LNCaP clone FGC (cell line): ENCODE measurements around the gene COL9A3.
"Not testable (repeated sequence)": the region's sequence is repeated elsewhere in the genome, so short reads cannot be mapped to it uniquely, and the experiment has no call there.

Experiments used
- DNase-seq: peaks from one replicate; pipeline ENCODE4 v3.0.0-alpha.2; 2011; ENCODE audit warnings: low read depth
- H3K4me3 ChIP-seq: 2 replicates; pipeline ENCODE4 v1.5.1; 2011; ENCODE audit warnings: mild to moderate bottlenecking, low read depth, low read length, control low read depth
- TF ChIP-seq, protein P1 (sequence below): IDR thresholded peaks from 2 replicates; pipeline ENCODE4 v1.5.1; 2012; ENCODE audit warnings: mild to moderate bottlenecking; ENCODE audit not compliant: control insufficient read depth, insufficient read depth; ENCODE audit errors: extremely low read depth

Gene COL9A3

DNA sequence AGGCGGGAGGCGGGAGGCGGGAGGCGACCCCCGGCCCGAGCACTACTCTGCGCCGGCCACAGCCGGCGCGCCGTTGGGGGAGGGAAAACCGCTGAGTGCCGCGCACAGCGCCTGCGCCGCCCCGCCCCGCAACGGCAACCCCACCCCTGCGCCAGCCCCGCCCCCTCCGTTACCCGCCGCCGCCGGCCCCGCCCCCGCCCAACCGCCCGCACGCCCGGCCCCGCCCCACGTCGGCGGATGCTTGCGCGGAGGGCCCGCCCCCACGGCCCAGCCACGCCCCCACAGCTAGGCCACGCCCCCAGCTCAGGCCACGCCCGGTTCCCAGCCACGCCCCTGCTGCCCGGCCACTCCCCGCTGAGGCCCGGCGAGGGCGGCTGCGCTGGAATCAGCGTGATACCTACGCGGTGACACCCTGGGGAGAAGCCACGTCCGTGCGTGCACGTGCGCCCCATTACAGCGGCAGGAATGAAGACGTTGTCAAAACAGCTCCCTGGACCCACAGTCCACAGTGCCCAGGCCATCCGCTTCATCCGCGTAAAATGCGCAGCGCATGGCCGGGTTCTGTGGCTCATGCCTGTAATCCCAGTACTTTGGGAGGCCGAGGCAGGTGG is 45.0 kb downstream of the COL9A3 start, which contains the start of gene TCFL5:
TSS of gene TCFL5 (minus strand) at position 97 of the 611 bp plus-strand sequence. CDS start 152 bp downstream, outside the sequence.
- TF ChIP-seq, protein P1, sequence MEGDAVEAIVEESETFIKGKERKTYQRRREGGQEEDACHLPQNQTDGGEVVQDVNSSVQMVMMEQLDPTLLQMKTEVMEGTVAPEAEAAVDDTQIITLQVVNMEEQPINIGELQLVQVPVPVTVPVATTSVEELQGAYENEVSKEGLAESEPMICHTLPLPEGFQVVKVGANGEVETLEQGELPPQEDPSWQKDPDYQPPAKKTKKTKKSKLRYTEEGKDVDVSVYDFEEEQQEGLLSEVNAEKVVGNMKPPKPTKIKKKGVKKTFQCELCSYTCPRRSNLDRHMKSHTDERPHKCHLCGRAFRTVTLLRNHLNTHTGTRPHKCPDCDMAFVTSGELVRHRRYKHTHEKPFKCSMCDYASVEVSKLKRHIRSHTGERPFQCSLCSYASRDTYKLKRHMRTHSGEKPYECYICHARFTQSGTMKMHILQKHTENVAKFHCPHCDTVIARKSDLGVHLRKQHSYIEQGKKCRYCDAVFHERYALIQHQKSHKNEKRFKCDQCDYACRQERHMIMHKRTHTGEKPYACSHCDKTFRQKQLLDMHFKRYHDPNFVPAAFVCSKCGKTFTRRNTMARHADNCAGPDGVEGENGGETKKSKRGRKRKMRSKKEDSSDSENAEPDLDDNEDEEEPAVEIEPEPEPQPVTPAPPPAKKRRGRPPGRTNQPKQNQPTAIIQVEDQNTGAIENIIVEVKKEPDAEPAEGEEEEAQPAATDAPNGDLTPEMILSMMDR, result no peak
- peak; percentile 61 for DNase-seq
- peak within 1 kb of the TSS; percentile 53 for H3K4me3 ChIP-seq

DNA sequence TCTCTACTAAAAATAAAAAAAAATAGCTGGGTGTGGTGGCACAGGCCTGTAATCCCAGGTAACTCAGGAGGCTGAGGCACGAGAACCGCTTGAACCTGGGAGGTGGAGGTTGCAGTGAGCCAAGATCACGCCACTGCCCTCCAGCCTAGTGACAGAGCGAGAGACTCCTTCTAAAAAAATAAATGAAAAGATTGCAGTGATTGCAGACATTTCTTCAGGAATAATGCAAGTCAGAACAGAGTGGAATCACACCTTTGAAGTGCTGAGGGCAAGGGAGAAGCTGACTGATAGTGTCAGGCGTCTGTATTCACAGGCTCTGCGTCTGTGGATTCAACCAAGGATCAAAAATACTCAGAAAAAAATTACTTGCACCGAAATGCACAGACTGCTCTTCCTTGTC is 47.4 kb downstream of the COL9A3 start:
- TF ChIP-seq, protein P1, result no peak
- H3K4me3 ChIP-seq, result no peak overlapping the region
- DNase-seq, result no peak

DNA sequence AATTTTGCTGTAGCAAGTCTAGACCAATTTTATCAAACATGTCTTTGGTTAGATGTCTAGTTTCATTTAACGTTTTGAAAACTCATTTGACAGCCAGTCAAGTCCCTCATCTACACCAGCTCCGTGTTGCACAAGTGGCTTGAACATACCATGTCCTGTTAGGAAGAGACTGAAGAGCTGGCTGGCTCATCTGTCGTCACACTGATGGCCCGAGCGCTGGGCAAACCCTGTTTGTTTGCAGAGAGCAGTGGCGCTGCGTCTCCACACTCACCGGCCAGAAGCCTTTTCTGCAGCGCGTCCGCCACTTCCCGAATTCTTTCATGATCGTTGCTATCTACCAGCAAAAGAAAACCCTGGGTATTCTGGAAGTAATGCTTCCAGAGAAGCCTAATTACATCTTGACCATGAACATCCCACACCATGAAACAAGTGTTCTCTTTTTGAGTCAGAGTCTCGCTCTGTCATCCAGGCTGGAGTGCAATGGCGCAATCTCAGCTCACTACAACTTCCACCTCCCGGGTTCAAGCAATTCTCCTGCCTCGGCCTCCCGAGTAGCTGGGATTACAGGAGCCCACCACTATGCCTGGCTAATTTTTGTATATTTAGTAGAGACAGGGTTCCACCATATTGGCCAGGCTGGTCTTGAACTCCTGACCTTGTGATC is 55.5 kb downstream of the COL9A3 start:
- no peak for DNase-seq
- H3K4me3 ChIP-seq, result no peak overlapping the region
- TF ChIP-seq, protein P1, result no peak

DNA sequence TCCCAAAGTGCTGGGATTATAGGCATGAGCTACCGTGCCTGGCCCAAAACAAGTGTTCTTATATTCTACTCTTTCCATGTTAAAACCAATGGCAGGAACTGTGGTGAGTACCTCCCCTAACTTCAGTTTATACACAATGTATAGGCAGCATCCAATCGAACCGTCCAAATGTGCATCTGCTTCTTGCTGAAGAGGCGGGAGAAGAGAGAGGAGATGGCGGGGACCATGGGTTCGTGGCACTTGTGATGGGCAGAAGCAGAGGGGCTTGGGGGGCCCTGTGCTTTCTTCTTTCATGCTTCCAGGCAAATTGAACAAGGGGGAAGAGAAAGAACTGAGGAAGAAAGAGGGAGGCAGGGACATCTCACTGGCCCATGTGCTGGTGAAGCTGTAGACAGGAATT is 56.0 kb downstream of the COL9A3 start:
- TF ChIP-seq, protein P1, result no peak
- no peak overlapping the region for H3K4me3 ChIP-seq
- DNase-seq, result no peak

DNA sequence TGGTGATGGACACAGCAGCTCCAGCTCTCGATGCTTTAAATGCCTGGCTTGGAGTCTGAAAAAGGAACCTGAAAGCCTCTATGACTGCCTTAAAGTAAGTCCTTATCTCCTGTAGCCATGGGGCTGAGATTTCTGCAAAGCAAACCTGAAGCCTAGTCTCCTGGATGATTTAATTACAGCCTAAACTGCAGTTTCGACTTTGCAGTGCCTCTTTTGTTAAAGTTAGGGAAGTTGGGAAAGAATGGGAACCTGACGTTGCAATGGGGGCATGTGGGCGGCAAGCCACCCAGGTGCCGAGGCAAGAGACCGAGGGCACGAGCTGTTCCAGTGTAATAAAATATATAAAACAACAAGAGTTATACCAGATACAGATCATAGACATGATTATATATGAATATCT is 56.4 kb downstream of the COL9A3 start:
- TF ChIP-seq, protein P1, result no peak

DNA sequence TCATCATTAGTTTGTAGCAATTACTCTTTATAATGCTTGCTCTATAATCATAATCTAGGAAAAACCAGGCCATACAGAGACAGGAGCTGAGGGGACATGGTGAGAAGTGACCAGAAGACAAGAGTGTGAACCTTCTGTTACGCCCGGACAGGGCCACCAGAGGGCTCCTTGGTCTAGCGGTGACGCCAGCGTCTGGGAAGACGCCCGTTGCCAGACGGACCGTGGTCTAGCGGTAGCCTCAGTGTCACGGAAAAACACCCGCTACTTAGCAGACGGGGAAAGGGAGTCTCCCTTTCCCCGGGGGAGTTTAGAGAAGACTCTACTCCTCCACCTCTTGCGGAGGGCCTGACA is 56.8 kb downstream of the COL9A3 start:
- H3K4me3 ChIP-seq, result peak overlapping the region; percentile 34
- DNase-seq, result not testable (repeated sequence)
- TF ChIP-seq, protein P1, result peak; percentile 62

More for the DNA sequence above, 56.4 kb downstream of the COL9A3 start:
- no peak overlapping the region for H3K4me3 ChIP-seq
- no peak for DNase-seq
